Uterus (tissue), 4 donors: ENCODE data around the gene DCTD. TPM values are rescaled to one million over a fixed set of nuclear protein-coding genes. Genes with fewer than 3 reads are reported as not detected.

ENCODE experiments used
- DNase-seq, 2 donors: peaks; one replicate each; pipeline ENCODE4 v3.0.0-alpha.2; 2019 to 2020
- H3K27ac ChIP-seq, 2 donors: fragments of 200-600 bp; sonication (generic); 1 replicate in 1 of 2; 2 replicates in 1 of 2; pipeline ENCODE4 v1.5.1; 2016 to 2018
- H3K27me3 ChIP-seq, 2 donors: fragments of 200-600 bp; sonication (generic); one replicate each; pipeline ENCODE4 v1.5.1; 2018 to 2019; ENCODE audit warnings: control low read depth in 1 of 2
- H3K36me3 ChIP-seq, 2 donors: fragments of 200-600 bp; sonication (generic); one replicate each; pipeline ENCODE4 v1.5.1; 2019; ENCODE audit warnings: control low read depth in 1 of 2
- H3K4me1 ChIP-seq, 2 donors: fragments of 200-600 bp; sonication (generic); one replicate each; pipeline ENCODE4 v1.5.1; 2018 to 2019; ENCODE audit warnings: control low read depth in 1 of 2
- H3K4me3 ChIP-seq, 2 donors: fragments of 200-600 bp; sonication (generic); 1 replicate in 1 of 2; 2 replicates in 1 of 2; pipeline ENCODE4 v1.5.1; 2018 to 2019; ENCODE audit warnings: mild to moderate bottlenecking in 1 of 2
- H3K9me3 ChIP-seq, 2 donors: fragments of 200-600 bp; sonication (generic); one replicate each; pipeline ENCODE4 v1.5.1; 2019; ENCODE audit warnings: control low read depth in 1 of 2
- POLR2A ChIP-seq, 2 donors: fragments of 450-650 bp; IDR thresholded peaks; one replicate each; pipeline ENCODE4 v1.6.1; 2016; ENCODE audit warnings: antibody characterized with exemption in 2 of 2, mild to moderate bottlenecking in 1 of 2, moderate library complexity in 1 of 2
- intact Hi-C: fragments of 100-400 bp; cut with DNase I; formaldehyde crosslinking; loops from one replicate; pipeline ENCODE4 v1.15.1; 2023; ENCODE audit warnings: low total_unique reads
- total RNA-seq, 4 donors: library from RNA; depleted of rRNA in 3 of 4; stranded (reverse); fragments of >200 nt in 3 of 4; gene quantifications; one replicate each; pipeline versions ENCODE4 v1.1.0 to v1.2.4, GENCODE V29; 2014 to 2023
- TF ChIP-seq, protein P1 (sequence below), 4 experiments: fragments of 200-600 bp in 2 of 4; fragments of 450-650 bp in 2 of 4; sonication (generic) in 2 of 4; IDR thresholded peaks; one replicate each; pipeline ENCODE4 v1.5.1; 2016 to 2019; ENCODE audit warnings: antibody characterized with exemption in 4 of 4, mild to moderate bottlenecking in 2 of 4, moderate library complexity in 1 of 4
- donor health status: DM: yes; HTN: yes; CAD: no.

Gene DCTD
- total RNA-seq, 4 donors from 2014 or later, result 49.7 to 131 (median 73.4) TPM

DNA sequence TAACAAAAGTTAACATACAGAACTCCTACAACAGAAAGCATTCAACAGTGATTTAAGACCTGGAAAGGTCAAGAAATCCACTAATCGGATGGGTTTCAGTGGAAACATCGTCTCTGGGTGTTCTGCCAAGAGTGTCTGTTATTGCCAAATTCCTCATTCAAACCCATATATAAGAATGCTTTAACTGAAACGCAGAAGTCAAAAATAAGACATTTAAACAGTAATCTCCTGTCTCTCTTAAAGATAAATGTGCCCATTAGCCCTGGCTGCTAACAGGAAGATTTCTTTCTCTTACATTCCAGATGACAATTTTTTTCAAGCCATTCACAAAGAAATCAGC is 31.5 kb downstream of the DCTD start:
- no peak for DNase-seq
- Histone ChIP-seq H3K9me3 (peaks cover 0 to 4% of the 10 kb centered on the region in 2 donors), H3K27me3 (no peaks in the 10 kb centered on the region), H3K36me3 (no peaks in the 10 kb centered on the region), H3K4me3 (no peak overlapping the region), H3K27ac (peak overlapping the region in 1 of 2 donors; percentile 4), H3K4me1 (no peaks in the 10 kb centered on the region)
- intact Hi-C loops, result no loop called here
- TF ChIP-seq, protein P1, sequence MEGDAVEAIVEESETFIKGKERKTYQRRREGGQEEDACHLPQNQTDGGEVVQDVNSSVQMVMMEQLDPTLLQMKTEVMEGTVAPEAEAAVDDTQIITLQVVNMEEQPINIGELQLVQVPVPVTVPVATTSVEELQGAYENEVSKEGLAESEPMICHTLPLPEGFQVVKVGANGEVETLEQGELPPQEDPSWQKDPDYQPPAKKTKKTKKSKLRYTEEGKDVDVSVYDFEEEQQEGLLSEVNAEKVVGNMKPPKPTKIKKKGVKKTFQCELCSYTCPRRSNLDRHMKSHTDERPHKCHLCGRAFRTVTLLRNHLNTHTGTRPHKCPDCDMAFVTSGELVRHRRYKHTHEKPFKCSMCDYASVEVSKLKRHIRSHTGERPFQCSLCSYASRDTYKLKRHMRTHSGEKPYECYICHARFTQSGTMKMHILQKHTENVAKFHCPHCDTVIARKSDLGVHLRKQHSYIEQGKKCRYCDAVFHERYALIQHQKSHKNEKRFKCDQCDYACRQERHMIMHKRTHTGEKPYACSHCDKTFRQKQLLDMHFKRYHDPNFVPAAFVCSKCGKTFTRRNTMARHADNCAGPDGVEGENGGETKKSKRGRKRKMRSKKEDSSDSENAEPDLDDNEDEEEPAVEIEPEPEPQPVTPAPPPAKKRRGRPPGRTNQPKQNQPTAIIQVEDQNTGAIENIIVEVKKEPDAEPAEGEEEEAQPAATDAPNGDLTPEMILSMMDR (IDR thresholded peaks at IDR 0.05), result no peak
- no peak for TF ChIP-seq POLR2A (IDR thresholded peaks at IDR 0.05)

DNA sequence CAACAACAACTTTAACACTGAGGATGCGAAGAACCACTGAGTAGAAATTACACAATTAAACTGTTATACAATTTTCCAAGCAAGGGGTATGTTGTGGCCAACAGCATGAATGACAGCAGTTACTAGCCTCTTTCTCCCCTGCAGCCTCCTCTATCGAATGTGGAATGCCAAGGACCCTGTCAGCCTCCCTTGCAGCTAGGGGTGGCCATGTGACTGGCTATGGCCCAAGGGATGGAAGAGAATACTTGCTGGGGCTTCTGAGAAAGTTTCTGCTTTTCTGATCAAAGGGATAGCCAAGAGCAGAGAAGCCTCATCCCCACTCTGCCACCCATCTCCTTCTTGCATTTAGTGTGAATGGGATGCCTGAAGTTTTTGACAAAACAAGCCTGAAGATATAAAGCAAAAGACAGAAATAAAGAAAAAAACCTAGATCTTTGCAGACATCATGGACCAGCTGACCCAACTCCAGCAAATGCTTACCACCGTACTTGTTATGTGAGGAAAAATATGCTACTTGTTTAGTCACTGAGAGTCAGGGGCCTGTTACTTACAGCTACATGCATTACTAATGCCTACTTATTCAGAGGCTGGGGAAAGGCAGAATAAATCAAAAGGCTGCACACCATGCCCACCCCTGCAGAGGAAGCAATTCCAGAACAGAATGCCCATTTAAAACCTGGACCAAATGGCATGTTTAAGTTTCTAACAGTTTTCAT is 32.0 kb downstream of the DCTD start:
- Histone ChIP-seq H3K4me1 (no peaks in the 10 kb centered on the region), H3K27ac (peak overlapping the region in 1 of 2 donors; percentile 4), H3K9me3 (peaks cover 0 to 4% of the 10 kb centered on the region in 2 donors), H3K4me3 (no peak overlapping the region), H3K36me3 (no peaks in the 10 kb centered on the region), H3K27me3 (no peaks in the 10 kb centered on the region)
- no peak for DNase-seq
- intact Hi-C loops, result no loop called here
- TF ChIP-seq, protein P1 (IDR thresholded peaks at IDR 0.05), result no peak
- no peak for TF ChIP-seq POLR2A (IDR thresholded peaks at IDR 0.05)

DNA sequence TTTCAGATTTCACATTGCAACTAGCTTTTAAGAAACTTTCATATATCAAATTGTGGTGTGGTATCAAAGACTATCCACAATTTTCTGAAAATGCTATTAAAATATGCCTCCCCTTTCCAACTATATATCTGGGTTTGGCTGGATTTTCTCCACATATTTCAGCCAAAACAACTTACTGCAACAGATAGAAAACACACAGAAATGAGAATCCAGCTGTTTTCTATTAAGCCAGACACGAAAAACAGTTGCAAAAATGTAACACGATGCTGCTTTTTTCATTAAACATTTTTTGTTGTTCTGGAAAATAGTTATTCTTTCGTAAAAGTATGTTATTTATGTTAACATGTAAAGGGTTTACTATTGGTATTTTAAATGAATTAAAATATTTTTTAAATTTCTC is 33.1 kb downstream of the DCTD start:
- DNase-seq, result no peak
- Histone ChIP-seq H3K4me3 (no peak overlapping the region), H3K36me3 (no peaks in the 10 kb centered on the region), H3K9me3 (peaks cover 0 to 4% of the 10 kb centered on the region in 2 donors), H3K27me3 (no peaks in the 10 kb centered on the region), H3K4me1 (no peaks in the 10 kb centered on the region), H3K27ac (no peak overlapping the region)
- no peak for TF ChIP-seq POLR2A (IDR thresholded peaks at IDR 0.05)
- TF ChIP-seq, protein P1 (IDR thresholded peaks at IDR 0.05), result no peak
- intact Hi-C loops, result no loop called here

DNA sequence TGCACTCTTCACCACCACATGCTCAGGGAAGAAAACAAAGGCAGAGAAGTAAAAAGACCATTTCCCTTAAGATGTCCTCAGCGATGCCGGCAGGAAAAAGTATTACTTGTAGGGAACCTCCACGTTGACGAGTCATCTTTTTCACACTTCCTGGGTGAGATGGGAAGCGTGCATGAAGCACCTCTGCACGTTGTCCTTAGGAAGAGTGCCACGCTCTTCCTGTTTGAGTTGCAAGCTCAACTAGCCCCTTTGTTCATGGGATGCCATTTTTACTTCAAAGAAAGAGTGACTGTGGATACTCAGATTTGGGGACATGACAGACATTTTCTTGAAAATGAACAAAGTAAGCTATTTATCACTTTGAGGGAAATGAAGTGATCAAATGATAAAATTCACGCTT is 33.8 kb downstream of the DCTD start:
- H3K9me3 ChIP-seq, result peaks cover 0 to 4% of the 10 kb centered on the region in 2 donors
- H3K36me3 ChIP-seq, result no peaks in the 10 kb centered on the region
- no peak overlapping the region for H3K4me3 ChIP-seq
- no peak for DNase-seq
- H3K4me1 ChIP-seq, result no peaks in the 10 kb centered on the region
- intact Hi-C loops, result no loop called here
- TF ChIP-seq POLR2A (IDR thresholded peaks at IDR 0.05), result no peak
- TF ChIP-seq, protein P1 (IDR thresholded peaks at IDR 0.05), result no peak
- no peak overlapping the region for H3K27ac ChIP-seq
- H3K27me3 ChIP-seq, result no peaks in the 10 kb centered on the region

DNA sequence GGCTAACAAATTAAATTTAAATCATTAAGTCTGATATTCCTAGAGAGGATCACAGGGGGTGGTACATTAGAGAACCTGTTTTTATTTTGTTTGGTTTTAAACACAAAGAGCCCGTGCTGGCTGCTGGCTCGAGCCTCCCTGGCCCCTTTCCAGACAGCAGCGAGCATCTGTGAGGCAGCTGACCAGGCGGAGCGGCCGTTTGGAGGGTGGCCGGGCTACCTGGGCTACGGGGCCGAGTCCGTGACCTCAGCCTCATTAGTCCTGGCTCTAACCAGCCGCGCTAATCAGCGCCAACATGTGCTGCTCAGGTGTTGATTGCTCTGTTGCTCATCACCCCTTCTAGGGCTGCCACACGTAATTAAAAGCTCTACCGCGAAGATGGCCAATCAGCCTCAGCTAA is 35.3 kb downstream of the DCTD start:
- no peak overlapping the region for H3K4me3 ChIP-seq
- H3K9me3 ChIP-seq, result peaks cover 0 to 4% of the 10 kb centered on the region in 2 donors
- no peak for DNase-seq
- no peaks in the 10 kb centered on the region for H3K27me3 ChIP-seq
- H3K27ac ChIP-seq, result no peak overlapping the region
- no peaks in the 10 kb centered on the region for H3K36me3 ChIP-seq
- TF ChIP-seq POLR2A (IDR thresholded peaks at IDR 0.05), result no peak
- TF ChIP-seq, protein P1 (IDR thresholded peaks at IDR 0.05), result no peak
- no peaks in the 10 kb centered on the region for H3K4me1 ChIP-seq
- intact Hi-C loops, result no loop called here
